Astrocyte (in vitro differentiated cells and primary cell): ENCODE data around the gene PPP1R1B.

Experiments used
- EZH2 ChIP-seq: IDR thresholded peaks from 2 replicates; pipeline ENCODE4 v1.6.1; 2012; ENCODE audit warnings: mild to moderate bottlenecking, low read length, inconsistent platforms; ENCODE audit not compliant: insufficient read depth
- TF ChIP-seq, protein P1 (sequence below): IDR thresholded peaks from 2 replicates; pipeline ENCODE4 v1.5.1; 2011; ENCODE audit warnings: low read depth, mild to moderate bottlenecking, inconsistent platforms, low read length, moderate library complexity; ENCODE audit not compliant: insufficient read depth

DNA sequence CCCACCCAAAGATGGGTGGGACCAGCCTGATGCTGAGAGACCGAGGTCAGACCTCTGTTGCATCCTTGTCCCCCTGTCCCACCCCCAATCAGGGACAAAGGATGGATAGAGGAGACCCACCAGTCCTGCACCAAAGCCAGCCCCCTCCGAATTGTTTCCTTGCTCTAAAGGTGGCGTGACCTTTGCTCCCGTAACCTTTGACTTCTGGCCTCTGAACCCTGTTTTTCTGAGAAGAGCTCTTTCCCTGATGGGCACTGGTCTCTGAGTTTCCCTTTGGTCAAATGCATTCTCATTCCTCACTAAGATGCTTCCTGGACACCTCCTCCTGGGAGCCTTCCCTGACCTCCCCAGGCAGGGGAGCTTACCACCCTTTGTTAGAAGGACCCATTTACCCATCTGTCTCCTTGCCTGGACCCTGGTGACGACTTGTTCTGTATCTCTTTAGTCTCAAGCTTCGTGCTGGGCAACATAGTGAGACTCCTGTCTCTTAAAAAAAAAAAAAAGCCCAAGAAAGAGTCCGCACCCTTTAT is 13.8 kb upstream of the PPP1R1B start:
- no peak for TF ChIP-seq EZH2
- TF ChIP-seq, protein P1, sequence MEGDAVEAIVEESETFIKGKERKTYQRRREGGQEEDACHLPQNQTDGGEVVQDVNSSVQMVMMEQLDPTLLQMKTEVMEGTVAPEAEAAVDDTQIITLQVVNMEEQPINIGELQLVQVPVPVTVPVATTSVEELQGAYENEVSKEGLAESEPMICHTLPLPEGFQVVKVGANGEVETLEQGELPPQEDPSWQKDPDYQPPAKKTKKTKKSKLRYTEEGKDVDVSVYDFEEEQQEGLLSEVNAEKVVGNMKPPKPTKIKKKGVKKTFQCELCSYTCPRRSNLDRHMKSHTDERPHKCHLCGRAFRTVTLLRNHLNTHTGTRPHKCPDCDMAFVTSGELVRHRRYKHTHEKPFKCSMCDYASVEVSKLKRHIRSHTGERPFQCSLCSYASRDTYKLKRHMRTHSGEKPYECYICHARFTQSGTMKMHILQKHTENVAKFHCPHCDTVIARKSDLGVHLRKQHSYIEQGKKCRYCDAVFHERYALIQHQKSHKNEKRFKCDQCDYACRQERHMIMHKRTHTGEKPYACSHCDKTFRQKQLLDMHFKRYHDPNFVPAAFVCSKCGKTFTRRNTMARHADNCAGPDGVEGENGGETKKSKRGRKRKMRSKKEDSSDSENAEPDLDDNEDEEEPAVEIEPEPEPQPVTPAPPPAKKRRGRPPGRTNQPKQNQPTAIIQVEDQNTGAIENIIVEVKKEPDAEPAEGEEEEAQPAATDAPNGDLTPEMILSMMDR: no peak
